ENCODE data around the gene RMDN2. TPM values are rescaled to one million over a fixed set of nuclear protein-coding genes. Genes with fewer than 3 reads are reported as not detected.

RMDN2 gene
- polyA plus RNA-seq, 4 donors = 5.1 to 26.0 (median 8.4) TPM

GRCh38 chr2:37916512-37917082 lies 8.5 kb upstream of the RMDN2 start:
- H3K27ac ChIP-seq (ENCODE audit: low read depth in 1 of 3, low read length in 2 of 3) = no peak overlapping the region
- FAIRE-seq (no peak), DNase-seq (peak in 1 of 2 donors; percentile 27)
- no peaks in the 10 kb centered on the region for H3K9me3 ChIP-seq (ENCODE audit: control insufficient read depth in 2 of 2, insufficient read depth in 1 of 2, low read depth in 1 of 2, low read length in 1 of 2)
- no peaks in the 10 kb centered on the region for H3K27me3 ChIP-seq (ENCODE audit: control insufficient read depth in 3 of 3, insufficient read depth in 3 of 3, low read length in 3 of 3)
- H3K4me3 ChIP-seq (ENCODE audit: low read depth in 1 of 3, low read length in 3 of 3) = no peak overlapping the region
- no peaks in the 10 kb centered on the region for H3K36me3 ChIP-seq (ENCODE audit: control insufficient read depth in 3 of 3, insufficient read depth in 2 of 3, low read depth in 1 of 3, low read length in 3 of 3)
- 56 to 67% (median 63%) methylated on average over 3 of the region's 3 CpGs for WGBS, 3 donors
- H3K4me1 ChIP-seq (ENCODE audit: control insufficient read depth in 3 of 3, insufficient read depth in 2 of 3, low read depth in 1 of 3, low read length in 2 of 3) = peaks cover 0 to 27% (median 0%) of the 10 kb centered on the region in 3 donors

GRCh38 chr2:37917281-37918228 lies 7.5 kb upstream of the RMDN2 start:
- FAIRE-seq = no peak
- H3K4me1 ChIP-seq (ENCODE audit: control insufficient read depth in 3 of 3, insufficient read depth in 2 of 3, low read depth in 1 of 3, low read length in 2 of 3) = peaks cover 0 to 34% (median 0%) of the 10 kb centered on the region in 3 donors
- H3K27me3 ChIP-seq (ENCODE audit: control insufficient read depth in 3 of 3, insufficient read depth in 3 of 3, low read length in 3 of 3) = no peaks in the 10 kb centered on the region
- no peaks in the 10 kb centered on the region for H3K36me3 ChIP-seq (ENCODE audit: control insufficient read depth in 3 of 3, insufficient read depth in 2 of 3, low read depth in 1 of 3, low read length in 3 of 3)
- no peaks in the 10 kb centered on the region for H3K9me3 ChIP-seq (ENCODE audit: control insufficient read depth in 2 of 2, insufficient read depth in 1 of 2, low read depth in 1 of 2, low read length in 1 of 2)
- WGBS, 3 donors = 88 to 92% (median 88%) methylated on average over 9 of the region's 9 CpGs
- no peak overlapping the region for H3K4me3 ChIP-seq (ENCODE audit: low read depth in 1 of 3, low read length in 3 of 3)
- DNase-seq = no peak
- H3K27ac ChIP-seq (ENCODE audit: low read depth in 1 of 3, low read length in 2 of 3) = no peak overlapping the region

- Histone ChIP-seq H3K4me3 (ENCODE audit: low read depth in 1 of 3, low read length in 3 of 3) (no peak overlapping the region), H3K4me1 (ENCODE audit: control insufficient read depth in 3 of 3, insufficient read depth in 2 of 3, low read depth in 1 of 3, low read length in 2 of 3) (peaks cover 0 to 43% (median 0%) of the 10 kb centered on the region in 3 donors), H3K9me3 (ENCODE audit: control insufficient read depth in 2 of 2, insufficient read depth in 1 of 2, low read depth in 1 of 2, low read length in 1 of 2) (no peaks in the 10 kb centered on the region), H3K27ac (ENCODE audit: low read depth in 1 of 3, low read length in 2 of 3) (peak overlapping the region in 1 of 3 donors; percentile 81), H3K36me3 (ENCODE audit: control insufficient read depth in 3 of 3, insufficient read depth in 2 of 3, low read depth in 1 of 3, low read length in 3 of 3) (no peaks in the 10 kb centered on the region), H3K27me3 (ENCODE audit: control insufficient read depth in 3 of 3, insufficient read depth in 3 of 3, low read length in 3 of 3) (no peaks in the 10 kb centered on the region)
- FAIRE-seq (no peak), DNase-seq (peak; percentile 77 to 81)
Measured at GRCh38 chr2:37918742-37919186, 6.3 kb upstream of the RMDN2 start.

GRCh38 chr2:37919631-37920032 lies 5.5 kb upstream of the RMDN2 start:
- peak overlapping the region in 1 of 3 donors; percentile 81 for H3K27ac ChIP-seq (ENCODE audit: low read depth in 1 of 3, low read length in 2 of 3)
- no peak overlapping the region for H3K4me3 ChIP-seq (ENCODE audit: low read depth in 1 of 3, low read length in 3 of 3)
- H3K9me3 ChIP-seq (ENCODE audit: control insufficient read depth in 2 of 2, insufficient read depth in 1 of 2, low read depth in 1 of 2, low read length in 1 of 2) = no peaks in the 10 kb centered on the region
- peak; percentile 65 to 74 for DNase-seq
- no peaks in the 10 kb centered on the region for H3K27me3 ChIP-seq (ENCODE audit: control insufficient read depth in 3 of 3, insufficient read depth in 3 of 3, low read length in 3 of 3)
- peaks cover 0 to 49% (median 0%) of the 10 kb centered on the region in 3 donors for H3K4me1 ChIP-seq (ENCODE audit: control insufficient read depth in 3 of 3, insufficient read depth in 2 of 3, low read depth in 1 of 3, low read length in 2 of 3)
- 23 to 61% (median 47%) methylated on average over 2 of the region's 2 CpGs for WGBS, 3 donors
- FAIRE-seq = no peak
- H3K36me3 ChIP-seq (ENCODE audit: control insufficient read depth in 3 of 3, insufficient read depth in 2 of 3, low read depth in 1 of 3, low read length in 3 of 3) = no peaks in the 10 kb centered on the region

GRCh38 chr2:37920570-37920969 lies 4.5 kb upstream of the RMDN2 start:
- Histone ChIP-seq H3K4me1 (ENCODE audit: control insufficient read depth in 3 of 3, insufficient read depth in 2 of 3, low read depth in 1 of 3, low read length in 2 of 3) (peaks cover 0 to 49% (median 0%) of the 10 kb centered on the region in 3 donors), H3K9me3 (ENCODE audit: control insufficient read depth in 2 of 2, insufficient read depth in 1 of 2, low read depth in 1 of 2, low read length in 1 of 2) (no peaks in the 10 kb centered on the region), H3K27me3 (ENCODE audit: control insufficient read depth in 3 of 3, insufficient read depth in 3 of 3, low read length in 3 of 3) (no peaks in the 10 kb centered on the region), H3K27ac (ENCODE audit: low read depth in 1 of 3, low read length in 2 of 3) (no peak overlapping the region), H3K36me3 (ENCODE audit: control insufficient read depth in 3 of 3, insufficient read depth in 2 of 3, low read depth in 1 of 3, low read length in 3 of 3) (no peaks in the 10 kb centered on the region), H3K4me3 (ENCODE audit: low read depth in 1 of 3, low read length in 3 of 3) (no peak overlapping the region)
- 77 to 90% (median 82%) methylated on average over 5 of the region's 5 CpGs for WGBS, 3 donors
- DNase-seq (no peak), FAIRE-seq (no peak)

- DNase-seq (peak in 1 of 2 donors; percentile 48), FAIRE-seq (no peak)
- H3K9me3 ChIP-seq (ENCODE audit: control insufficient read depth in 2 of 2, insufficient read depth in 1 of 2, low read depth in 1 of 2, low read length in 1 of 2) = no peaks in the 10 kb centered on the region
- no peak overlapping the region for H3K4me3 ChIP-seq (ENCODE audit: low read depth in 1 of 3, low read length in 3 of 3)
- WGBS, 3 donors = 14 to 54% (median 35%) methylated on average over 5 of the region's 5 CpGs
- H3K36me3 ChIP-seq (ENCODE audit: control insufficient read depth in 3 of 3, insufficient read depth in 2 of 3, low read depth in 1 of 3, low read length in 3 of 3) = no peaks in the 10 kb centered on the region
- H3K4me1 ChIP-seq (ENCODE audit: control insufficient read depth in 3 of 3, insufficient read depth in 2 of 3, low read depth in 1 of 3, low read length in 2 of 3) = peaks cover 0 to 48% (median 2%) of the 10 kb centered on the region in 3 donors
- peak overlapping the region in 1 of 3 donors; percentile 58 for H3K27ac ChIP-seq (ENCODE audit: low read depth in 1 of 3, low read length in 2 of 3)
- no peaks in the 10 kb centered on the region for H3K27me3 ChIP-seq (ENCODE audit: control insufficient read depth in 3 of 3, insufficient read depth in 3 of 3, low read length in 3 of 3)
Measured at GRCh38 chr2:37921781-37922180, 3.3 kb upstream of the RMDN2 start.

- H3K27me3 ChIP-seq (ENCODE audit: control insufficient read depth in 3 of 3, insufficient read depth in 3 of 3, low read length in 3 of 3) = no peaks in the 10 kb centered on the region
- DNase-seq (peak in 1 of 2 donors; percentile 44), FAIRE-seq (no peak)
- H3K4me3 ChIP-seq (ENCODE audit: low read depth in 1 of 3, low read length in 3 of 3) = no peak overlapping the region
- peak overlapping the region in 2 of 3 donors; percentile 5 to 58 for H3K27ac ChIP-seq (ENCODE audit: low read depth in 1 of 3, low read length in 2 of 3)
- no peaks in the 10 kb centered on the region for H3K9me3 ChIP-seq (ENCODE audit: control insufficient read depth in 2 of 2, insufficient read depth in 1 of 2, low read depth in 1 of 2, low read length in 1 of 2)
- H3K4me1 ChIP-seq (ENCODE audit: control insufficient read depth in 3 of 3, insufficient read depth in 2 of 3, low read depth in 1 of 3, low read length in 2 of 3) = peaks cover 0 to 55% (median 2%) of the 10 kb centered on the region in 3 donors
- 41 to 63% (median 52%) methylated on average over 13 of the region's 13 CpGs for WGBS, 3 donors
- no peaks in the 10 kb centered on the region for H3K36me3 ChIP-seq (ENCODE audit: control insufficient read depth in 3 of 3, insufficient read depth in 2 of 3, low read depth in 1 of 3, low read length in 3 of 3)
Measured at GRCh38 chr2:37923308-37924055, 1.6 kb upstream of the RMDN2 start.

GRCh38 chr2:37926635-37927034 lies 1.5 kb downstream of the RMDN2 start:
- FAIRE-seq (no peak), DNase-seq (no peak)
- peak overlapping the region in 2 of 3 donors; percentile 11 to 32 for H3K4me3 ChIP-seq (ENCODE audit: low read depth in 1 of 3, low read length in 3 of 3)
- peak overlapping the region in 1 of 3 donors; percentile 17 for H3K27ac ChIP-seq (ENCODE audit: low read depth in 1 of 3, low read length in 2 of 3)
- H3K9me3 ChIP-seq (ENCODE audit: control insufficient read depth in 2 of 2, insufficient read depth in 1 of 2, low read depth in 1 of 2, low read length in 1 of 2) = no peaks in the 10 kb centered on the region
- peaks cover 0 to 7% (median 3%) of the 10 kb centered on the region in 3 donors for H3K36me3 ChIP-seq (ENCODE audit: control insufficient read depth in 3 of 3, insufficient read depth in 2 of 3, low read depth in 1 of 3, low read length in 3 of 3)
- peaks cover 0 to 45% (median 2%) of the 10 kb centered on the region in 3 donors for H3K4me1 ChIP-seq (ENCODE audit: control insufficient read depth in 3 of 3, insufficient read depth in 2 of 3, low read depth in 1 of 3, low read length in 2 of 3)
- no peaks in the 10 kb centered on the region for H3K27me3 ChIP-seq (ENCODE audit: control insufficient read depth in 3 of 3, insufficient read depth in 3 of 3, low read length in 3 of 3)
- 83 to 90% (median 85%) methylated on average over 6 of the region's 6 CpGs for WGBS, 3 donors

All from small intestine (tissue), 7 donors.